SU-DHL-6 (cell line): ENCODE measurements around the gene MEGF6.

Source experiments
- EZH2phosphoT487 ChIP-seq: fragments of 200-600 bp; sonication (generic), shearing (Covaris generic); conservative IDR thresholded peaks from 2 replicates; pipeline ENCODE4 v1.6.1; 2018; ENCODE audit warnings: mild to moderate bottlenecking, antibody characterized with exemption, low read length, moderate library complexity, mixed read lengths
- TF ChIP-seq, protein P1 (sequence below): fragments of 200-600 bp; sonication (generic); IDR thresholded peaks from one replicate; pipeline ENCODE4 v1.5.1; 2017; ENCODE audit warnings: antibody characterized with exemption, mild to moderate bottlenecking, low read length, moderate library complexity; ENCODE audit not compliant: insufficient read depth, poor library complexity, severe bottlenecking

DNA sequence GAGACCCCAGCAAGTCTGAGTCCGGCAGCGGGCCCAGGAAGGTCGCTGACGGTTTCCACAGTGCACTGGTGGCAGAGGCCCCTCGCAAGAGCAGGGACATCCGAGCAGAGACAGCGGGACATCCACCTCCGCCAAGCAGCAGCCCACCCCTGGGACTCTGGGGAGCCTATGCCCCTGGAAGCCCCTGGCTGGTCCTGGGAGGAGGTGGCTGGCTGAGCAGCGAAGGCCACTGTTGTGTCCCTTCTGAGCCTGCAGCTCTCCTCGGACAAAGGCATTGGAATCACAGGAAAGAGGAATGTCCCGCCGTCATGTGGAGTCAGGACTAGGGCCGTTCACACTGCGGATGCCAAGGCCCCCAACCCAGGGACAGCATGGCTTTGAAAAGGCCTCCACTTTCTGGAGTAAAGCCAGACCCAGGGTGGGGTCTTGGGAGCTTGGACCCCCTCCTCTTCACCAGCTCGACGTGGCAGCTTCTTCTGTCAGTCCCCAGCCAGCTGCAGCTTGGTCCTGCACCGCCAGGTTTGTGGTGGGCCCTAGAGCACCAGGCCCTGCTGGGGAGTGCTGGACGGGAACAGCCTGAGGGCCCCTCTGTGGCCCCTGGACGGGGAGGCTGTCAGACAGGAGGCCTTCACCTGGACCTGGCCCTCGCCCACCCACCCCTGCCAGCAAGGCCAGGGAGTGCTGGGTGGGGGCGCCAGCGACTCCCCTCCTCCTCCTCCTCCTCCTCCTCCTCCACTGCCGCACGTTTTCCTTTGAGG, 1.4 kb downstream of the MEGF6 start:
- no peak for TF ChIP-seq EZH2phosphoT487
- TF ChIP-seq, protein P1, sequence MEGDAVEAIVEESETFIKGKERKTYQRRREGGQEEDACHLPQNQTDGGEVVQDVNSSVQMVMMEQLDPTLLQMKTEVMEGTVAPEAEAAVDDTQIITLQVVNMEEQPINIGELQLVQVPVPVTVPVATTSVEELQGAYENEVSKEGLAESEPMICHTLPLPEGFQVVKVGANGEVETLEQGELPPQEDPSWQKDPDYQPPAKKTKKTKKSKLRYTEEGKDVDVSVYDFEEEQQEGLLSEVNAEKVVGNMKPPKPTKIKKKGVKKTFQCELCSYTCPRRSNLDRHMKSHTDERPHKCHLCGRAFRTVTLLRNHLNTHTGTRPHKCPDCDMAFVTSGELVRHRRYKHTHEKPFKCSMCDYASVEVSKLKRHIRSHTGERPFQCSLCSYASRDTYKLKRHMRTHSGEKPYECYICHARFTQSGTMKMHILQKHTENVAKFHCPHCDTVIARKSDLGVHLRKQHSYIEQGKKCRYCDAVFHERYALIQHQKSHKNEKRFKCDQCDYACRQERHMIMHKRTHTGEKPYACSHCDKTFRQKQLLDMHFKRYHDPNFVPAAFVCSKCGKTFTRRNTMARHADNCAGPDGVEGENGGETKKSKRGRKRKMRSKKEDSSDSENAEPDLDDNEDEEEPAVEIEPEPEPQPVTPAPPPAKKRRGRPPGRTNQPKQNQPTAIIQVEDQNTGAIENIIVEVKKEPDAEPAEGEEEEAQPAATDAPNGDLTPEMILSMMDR, result no peak
